ENCODE measurements around the gene BIRC5. TPM values are rescaled to one million over a fixed set of nuclear protein-coding genes. Genes with fewer than 3 reads are reported as not detected.
A peak's percentile ranks its signal among the peaks of the same experiment; 100 is the strongest.
"Not testable (repeated sequence)": the region's sequence is repeated elsewhere in the genome, so short reads cannot be mapped to it uniquely, and the experiment has no call there.

The BIRC5 gene
- total RNA-seq, 2 experiments from 2014 or later = 100 to 107 TPM

DNA sequence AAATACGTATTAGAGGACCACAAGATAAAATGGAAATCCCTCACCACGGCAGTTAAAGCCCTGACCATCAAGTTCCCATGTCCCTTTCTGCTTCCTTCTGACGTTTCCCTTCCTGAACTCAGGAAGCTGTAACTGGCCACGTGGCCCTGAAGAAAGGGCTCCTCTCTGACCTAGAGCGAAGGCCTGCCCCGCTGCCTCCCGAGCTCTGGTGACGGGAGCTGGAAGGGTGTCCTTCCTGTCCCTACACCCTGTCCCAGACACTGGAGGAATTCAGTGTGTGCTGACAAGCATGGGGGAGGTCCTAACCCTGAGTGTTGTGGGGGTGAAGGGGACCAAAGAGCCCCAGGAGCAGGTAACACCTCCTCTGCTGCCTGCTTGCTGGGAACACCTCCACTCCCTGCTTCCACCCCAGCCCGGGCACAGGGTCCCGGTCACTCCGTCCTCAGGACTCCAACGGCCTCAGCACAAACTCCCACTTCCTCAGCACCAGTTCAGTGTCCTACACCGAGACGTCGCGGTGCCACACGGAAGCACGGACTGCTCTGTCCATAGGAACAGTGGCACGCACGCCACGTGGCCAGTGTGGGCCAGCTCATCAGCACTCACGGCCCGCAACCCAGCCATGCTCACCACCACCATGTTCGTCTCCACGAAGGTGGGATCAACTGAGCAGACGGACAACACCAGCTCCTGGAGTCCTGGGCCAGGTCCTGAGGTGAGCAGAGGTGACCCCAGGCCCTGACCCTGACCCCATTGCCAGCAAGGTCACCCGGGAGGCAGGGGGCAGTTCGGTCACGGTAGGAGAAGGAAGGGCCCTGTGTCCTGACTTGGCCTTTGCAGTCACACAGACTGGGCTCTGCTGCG, 34.2 kb downstream of the BIRC5 start:
- Mint-ChIP-seq H3K36me3 (ENCODE audit: low read depth) (no peaks in the 10 kb centered on the region), H3K9me3 (ENCODE audit: low read depth) (no peaks in the 10 kb centered on the region), H3K4me3 (no peak overlapping the region), H3K27ac (no peak overlapping the region), H3K4me1 (peaks cover 29% of the 10 kb centered on the region), H3K27me3 (no peaks in the 10 kb centered on the region)
- ChIA-PET CTCF (interaction anchor here (0.6 to 4.3 kb wide), 5 partner anchors 46 to 517 kb away, joined by 3 to 24 read pairs (median 3); no protein-coding TSS in a partner anchor), POLR2A (no interaction called here)
- no peak for ATAC-seq
- intact Hi-C loops (cut with DNase I, micrococcal nuclease) = no loop called here
- DNase-seq = no peak

- Mint-ChIP-seq H3K36me3 (ENCODE audit: low read depth) (no peaks in the 10 kb centered on the region), H3K4me3 (no peak overlapping the region), H3K9me3 (ENCODE audit: low read depth) (no peaks in the 10 kb centered on the region), H3K27me3 (no peaks in the 10 kb centered on the region), H3K4me1 (peaks cover 32% of the 10 kb centered on the region), H3K27ac (no peak overlapping the region)
- DNase-seq (no peak), ATAC-seq (no peak)
- POLR2A ChIA-PET = interaction anchor here (1.5 kb wide), 1 partner anchor 111 kb away, joined by 4 read pairs; the partner anchor contains the start of gene SOCS3
- intact Hi-C loops (cut with DNase I, micrococcal nuclease) = no loop called here
- CTCF ChIA-PET = interaction anchor here (0.6 to 4.3 kb wide), 10 partner anchors 10 to 516 kb away, joined by 3 to 24 read pairs (median 3); no protein-coding TSS in a partner anchor
Measured at GRCh38 chr17:78249074-78249817, 35.2 kb downstream of the BIRC5 start.

DNA sequence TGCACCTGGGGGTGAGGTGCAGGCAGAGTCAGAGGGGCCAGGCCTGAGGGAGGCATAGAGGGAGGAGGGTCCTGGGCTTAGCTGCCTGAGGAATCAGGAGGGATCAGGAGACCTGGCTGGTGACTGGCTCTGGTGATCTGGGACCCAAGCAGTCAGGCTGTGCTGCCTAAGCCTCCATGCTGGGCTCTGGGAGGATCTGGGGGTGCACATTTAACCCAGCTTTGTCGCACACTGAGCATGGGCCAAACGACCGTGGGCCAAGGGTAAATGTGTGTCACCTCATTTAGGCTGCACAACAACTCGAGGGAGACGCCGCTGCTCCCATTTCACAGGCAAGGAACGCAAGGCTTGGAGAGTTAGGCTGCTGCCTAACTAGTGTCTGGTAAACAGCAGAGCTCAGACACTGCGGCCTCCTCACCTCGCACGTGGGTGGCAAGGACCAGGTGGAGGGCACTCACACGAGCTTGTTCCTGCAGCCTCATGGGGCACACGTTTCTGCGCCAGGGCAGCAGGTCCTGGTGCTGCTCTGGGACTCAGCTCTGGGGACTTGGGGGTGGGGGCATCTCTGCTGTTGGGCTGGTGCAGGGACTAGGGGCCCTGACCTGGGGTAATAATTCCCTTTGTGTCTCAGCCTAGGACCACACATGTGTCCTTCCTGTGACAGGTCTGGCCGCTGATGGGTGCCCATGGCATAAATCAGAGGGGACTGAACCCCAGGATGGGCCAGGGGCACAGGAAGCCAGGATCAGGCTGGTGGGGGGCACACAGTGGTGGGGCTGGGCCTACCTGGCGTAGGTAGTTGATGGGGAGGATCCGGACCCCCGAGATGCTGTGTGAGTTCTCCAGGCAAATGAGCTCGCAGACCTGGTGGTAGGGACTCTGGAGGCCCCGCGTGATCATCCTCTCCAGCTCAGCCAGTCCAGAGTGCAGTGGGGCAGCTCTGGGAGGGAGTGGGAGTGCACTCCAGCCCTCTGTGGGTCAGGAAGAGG, 36.1 kb downstream of the BIRC5 start:
- POLR2A ChIA-PET = interaction anchor here (1.5 kb wide), 1 partner anchor 110 kb away, joined by 4 read pairs; the partner anchor contains the start of gene SOCS3
- CTCF ChIA-PET = interaction anchor here (0.5 to 4.3 kb wide), 26 partner anchors 7 to 516 kb away, joined by 3 to 24 read pairs (median 4); partner anchors contain the start of gene TMEM235
- intact Hi-C loops (cut with DNase I, micrococcal nuclease) = loop anchor here (2.0 to 5.0 kb wide), 4 partner anchors 107 to 173 kb away; partner anchors contain the start of gene TMC8 (in 1 of the 2)
- Mint-ChIP-seq H3K4me1 (peaks cover 36% of the 10 kb centered on the region), H3K36me3 (ENCODE audit: low read depth) (no peaks in the 10 kb centered on the region), H3K4me3 (no peak overlapping the region), H3K27me3 (no peaks in the 10 kb centered on the region), H3K27ac (no peak overlapping the region), H3K9me3 (ENCODE audit: low read depth) (no peaks in the 10 kb centered on the region)
- no peak for ATAC-seq
- no peak for DNase-seq

GRCh38 chr17:78250891-78251772, 37.1 kb downstream of the BIRC5 start:
- Mint-ChIP-seq H3K9me3 (ENCODE audit: low read depth) (no peaks in the 10 kb centered on the region), H3K27me3 (no peaks in the 10 kb centered on the region), H3K4me1 (peaks cover 42% of the 10 kb centered on the region), H3K36me3 (ENCODE audit: low read depth) (no peaks in the 10 kb centered on the region), H3K4me3 (peak overlapping the region; percentile 41), H3K27ac (peak overlapping the region; percentile 63)
- intact Hi-C loops (cut with DNase I, micrococcal nuclease) = loop anchor here (1.0 to 5.0 kb wide), 8 partner anchors 64 to 172 kb away; partner anchors contain the start of genes AFMID (in 1 of the 2), TK1 (in 1 of the 2) and TMC8 (in 1 of the 2)
- DNase-seq (peak; percentile 94), ATAC-seq (peak; percentile 70)
- POLR2A ChIA-PET = interaction anchor here (0.6 to 1.6 kb wide), 4 partner anchors 35 to 109 kb away, joined by 3 to 6 read pairs (median 4); partner anchors contain the start of gene SOCS3
- CTCF ChIA-PET = interaction anchor here (0.5 to 4.3 kb wide), 39 partner anchors 8 to 618 kb away, joined by 3 to 24 read pairs (median 4); partner anchors contain the start of genes BIRC5, TK1 and TMEM235

- H3K36me3 Mint-ChIP-seq (ENCODE audit: low read depth) = no peaks in the 10 kb centered on the region
- peaks cover 47% of the 10 kb centered on the region for H3K4me1 Mint-ChIP-seq
- H3K4me3 Mint-ChIP-seq = peak overlapping the region; percentile 41
- POLR2A ChIA-PET = interaction anchor here (0.6 to 1.6 kb wide), 3 partner anchors 34 to 105 kb away, joined by 3 to 6 read pairs (median 4); no protein-coding TSS in a partner anchor
- H3K9me3 Mint-ChIP-seq (ENCODE audit: low read depth) = no peaks in the 10 kb centered on the region
- no peak for DNase-seq
- ATAC-seq = no peak
- H3K27me3 Mint-ChIP-seq = no peaks in the 10 kb centered on the region
- peak overlapping the region; percentile 63 for H3K27ac Mint-ChIP-seq
- CTCF ChIA-PET = interaction anchor here (0.6 to 4.3 kb wide), 29 partner anchors 8 to 618 kb away, joined by 3 to 24 read pairs (median 5); partner anchors contain the start of genes BIRC5 and TK1
- intact Hi-C loops (cut with DNase I, micrococcal nuclease) = loop anchor here (1.0 to 5.0 kb wide), 8 partner anchors 64 to 171 kb away; partner anchors contain the start of genes AFMID (in 1 of the 2), TK1 (in 1 of the 2) and TMC8 (in 1 of the 2)
Measured at GRCh38 chr17:78251773-78252103, 37.7 kb downstream of the BIRC5 start.

DNA sequence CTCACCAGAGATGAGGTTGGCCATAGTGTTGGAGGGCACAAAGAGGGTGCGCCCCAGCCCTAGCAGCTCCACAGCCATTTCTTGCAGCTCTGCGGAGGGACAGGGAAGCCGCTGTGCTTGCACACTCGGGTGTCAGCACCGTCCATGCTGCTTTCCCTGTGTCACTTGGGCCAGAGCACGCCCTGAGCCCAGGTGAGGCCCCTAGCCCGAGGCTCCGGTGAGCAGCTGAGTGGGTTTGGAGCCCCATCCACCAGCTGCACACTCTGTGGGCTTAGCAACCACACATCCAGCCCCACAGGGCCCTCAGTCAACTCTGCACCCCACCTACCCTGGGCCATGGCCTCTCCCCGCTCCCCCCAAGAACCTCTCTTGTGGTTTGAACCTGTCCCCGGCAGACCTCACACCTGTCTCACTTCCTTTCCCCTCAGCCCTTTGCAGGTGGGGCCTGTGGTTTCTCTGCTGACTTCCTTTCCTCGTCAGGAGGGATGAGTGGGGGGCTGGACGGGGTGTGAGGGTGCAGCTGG, 38.1 kb downstream of the BIRC5 start:
- Mint-ChIP-seq H3K36me3 (ENCODE audit: low read depth) (no peaks in the 10 kb centered on the region), H3K4me3 (peak overlapping the region; percentile 41), H3K27ac (peak overlapping the region; percentile 80), H3K9me3 (ENCODE audit: low read depth) (no peaks in the 10 kb centered on the region), H3K4me1 (peaks cover 49% of the 10 kb centered on the region), H3K27me3 (no peaks in the 10 kb centered on the region)
- DNase-seq (peak; percentile 65), ATAC-seq (peak; percentile 5)
- ChIA-PET POLR2A (interaction anchor here (0.6 to 1.6 kb wide), 2 partner anchors 34 to 104 kb away, joined by 4 to 6 read pairs; no protein-coding TSS in a partner anchor), CTCF (interaction anchor here (0.7 to 4.3 kb wide), 19 partner anchors 11 to 170 kb away, joined by 3 to 24 read pairs (median 5); partner anchors contain the start of genes BIRC5 and TK1)
- intact Hi-C loops (cut with DNase I, micrococcal nuclease) = loop anchor here in 1 of 2 experiments (5.0 kb wide), 2 partner anchors 105 to 120 kb away; partner anchors contain the start of gene TMC8

GRCh38 chr17:78252701-78253635, 38.9 kb downstream of the BIRC5 start:
- ATAC-seq (no peak), DNase-seq (peak; percentile 40)
- intact Hi-C loops (cut with DNase I, micrococcal nuclease) = loop anchor here in 1 of 2 experiments (5.0 kb wide), 2 partner anchors 104 to 121 kb away; partner anchors contain the start of gene TMC8
- Mint-ChIP-seq H3K4me3 (peak overlapping the region; percentile 73), H3K9me3 (ENCODE audit: low read depth) (no peaks in the 10 kb centered on the region), H3K36me3 (ENCODE audit: low read depth) (no peaks in the 10 kb centered on the region), H3K27ac (peak overlapping the region; percentile 80), H3K4me1 (peaks cover 57% of the 10 kb centered on the region), H3K27me3 (no peaks in the 10 kb centered on the region)
- ChIA-PET CTCF (interaction anchor here (0.5 to 4.3 kb wide), 3 partner anchors 34 to 733 kb away, joined by 3 to 24 read pairs (median 3); no protein-coding TSS in a partner anchor), POLR2A (interaction anchor here (0.6 to 1.6 kb wide), 3 partner anchors 102 to 159 kb away, joined by 4 to 6 read pairs (median 4); no protein-coding TSS in a partner anchor)

GRCh38 chr17:78253636-78253945, 39.5 kb downstream of the BIRC5 start:
- H3K36me3 Mint-ChIP-seq (ENCODE audit: low read depth); ATAC-seq; H3K9me3 Mint-ChIP-seq (ENCODE audit: low read depth); CTCF ChIA-PET; DNase-seq; H3K27me3 Mint-ChIP-seq: not testable (repeated sequence)
- Mint-ChIP-seq H3K27ac (peak overlapping the region; percentile 76), H3K4me3 (peak overlapping the region; percentile 73), H3K4me1 (peaks cover 60% of the 10 kb centered on the region)
- intact Hi-C loops (cut with DNase I, micrococcal nuclease) = loop anchor here in 1 of 2 experiments (5.0 kb wide), 2 partner anchors 104 to 121 kb away; partner anchors contain the start of gene TMC8
- POLR2A ChIA-PET = interaction anchor here (0.6 to 0.8 kb wide), 2 partner anchors 101 to 159 kb away, joined by 4 read pairs; no protein-coding TSS in a partner anchor
